Neural crest cell (in vitro differentiated cells): ENCODE results near the gene IFT122. TPM values are rescaled to one million over a fixed set of nuclear protein-coding genes. Genes with fewer than 3 reads are reported as not detected.

ENCODE experiments used
- DNase-seq: peaks from one replicate; pipeline ENCODE4 v3.0.0; 2021; ENCODE audit warnings: low read depth, mixed read lengths, low spot score
- H3K27ac Mint-ChIP-seq: one replicate; pipeline ENCODE4 v1.8.0; 2021; ENCODE audit warnings: mild to moderate bottlenecking, mixed read lengths; ENCODE audit not compliant: unreplicated experiment
- H3K27me3 Mint-ChIP-seq: 2 replicates; pipeline ENCODE4 v1.8.0; 2021; ENCODE audit warnings: low read depth, mild to moderate bottlenecking, mixed read lengths
- H3K36me3 Mint-ChIP-seq: 2 replicates; pipeline ENCODE4 v1.8.0; 2021; ENCODE audit warnings: low read depth, mild to moderate bottlenecking, mixed read lengths
- H3K4me1 Mint-ChIP-seq: 2 replicates; pipeline ENCODE4 v1.8.0; 2021; ENCODE audit warnings: mixed read lengths
- H3K4me3 Mint-ChIP-seq: one replicate; pipeline ENCODE4 v1.8.0; 2021; ENCODE audit warnings: mild to moderate bottlenecking, mixed read lengths
- H3K9me3 Mint-ChIP-seq: 2 replicates; pipeline ENCODE4 v1.8.0; 2021; ENCODE audit warnings: mixed read lengths
- total RNA-seq: library from RNA; stranded (reverse); gene quantifications from 2 replicates; pipeline ENCODE4 v1.2.1, GENCODE V29; 2021
- TF ChIP-seq, protein P1 (sequence below): fragments of 200-600 bp; sonication (generic); conservative IDR thresholded peaks from 2 replicates; pipeline ENCODE4 v1.5.0; 2021; ENCODE audit warnings: antibody characterized with exemption, mild to moderate bottlenecking

Gene IFT122
- total RNA-seq, 1 donor from 2014 or later: 44.9 TPM

DNA sequence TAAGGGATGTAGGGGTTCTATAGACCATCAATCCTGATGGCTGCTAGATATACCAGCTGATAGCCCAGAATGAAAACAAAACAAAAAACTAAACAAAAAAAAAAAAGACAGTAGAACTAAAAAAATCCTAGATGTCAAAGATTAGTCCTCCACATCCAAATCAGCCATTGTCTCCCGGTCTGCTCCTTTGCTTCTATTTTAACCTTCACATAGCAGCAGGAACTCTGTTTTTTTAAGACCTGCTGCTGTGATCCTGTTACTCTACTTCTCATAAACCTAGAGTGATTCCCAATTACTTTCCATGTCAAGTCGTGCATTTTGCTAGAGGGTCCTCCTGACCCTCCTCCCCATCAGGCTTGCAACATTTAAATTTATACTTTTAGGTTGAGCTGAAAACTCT is 2.5 kb downstream of the IFT122 start:
- Mint-ChIP-seq H3K27me3 (no peaks in the 10 kb centered on the region), H3K36me3 (no peaks in the 10 kb centered on the region), H3K4me1 (peaks cover 40% of the 10 kb centered on the region), H3K4me3 (peak overlapping the region; percentile 69), H3K9me3 (no peaks in the 10 kb centered on the region), H3K27ac (no peak overlapping the region)
- TF ChIP-seq, protein P1, sequence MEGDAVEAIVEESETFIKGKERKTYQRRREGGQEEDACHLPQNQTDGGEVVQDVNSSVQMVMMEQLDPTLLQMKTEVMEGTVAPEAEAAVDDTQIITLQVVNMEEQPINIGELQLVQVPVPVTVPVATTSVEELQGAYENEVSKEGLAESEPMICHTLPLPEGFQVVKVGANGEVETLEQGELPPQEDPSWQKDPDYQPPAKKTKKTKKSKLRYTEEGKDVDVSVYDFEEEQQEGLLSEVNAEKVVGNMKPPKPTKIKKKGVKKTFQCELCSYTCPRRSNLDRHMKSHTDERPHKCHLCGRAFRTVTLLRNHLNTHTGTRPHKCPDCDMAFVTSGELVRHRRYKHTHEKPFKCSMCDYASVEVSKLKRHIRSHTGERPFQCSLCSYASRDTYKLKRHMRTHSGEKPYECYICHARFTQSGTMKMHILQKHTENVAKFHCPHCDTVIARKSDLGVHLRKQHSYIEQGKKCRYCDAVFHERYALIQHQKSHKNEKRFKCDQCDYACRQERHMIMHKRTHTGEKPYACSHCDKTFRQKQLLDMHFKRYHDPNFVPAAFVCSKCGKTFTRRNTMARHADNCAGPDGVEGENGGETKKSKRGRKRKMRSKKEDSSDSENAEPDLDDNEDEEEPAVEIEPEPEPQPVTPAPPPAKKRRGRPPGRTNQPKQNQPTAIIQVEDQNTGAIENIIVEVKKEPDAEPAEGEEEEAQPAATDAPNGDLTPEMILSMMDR: no peak
- no peak for DNase-seq

DNA sequence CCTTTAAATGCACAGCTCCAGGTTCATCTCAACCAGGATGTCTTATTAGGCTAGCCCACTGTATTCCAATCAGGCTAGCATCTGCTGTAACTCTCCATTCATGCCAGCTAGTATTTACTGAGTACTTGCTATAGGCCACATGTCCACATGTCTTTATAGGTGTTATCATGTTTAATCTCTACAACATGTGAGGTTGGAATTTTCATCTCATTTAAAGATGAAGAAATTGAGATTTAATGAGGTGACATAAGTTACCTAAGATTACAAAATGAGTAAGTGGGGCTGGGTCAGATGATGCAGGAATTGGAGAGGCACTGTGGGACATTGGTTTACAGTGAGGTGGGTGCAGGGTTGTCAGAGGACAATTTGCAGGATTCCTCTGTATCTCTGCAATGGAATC is 2.9 kb downstream of the IFT122 start:
- TF ChIP-seq, protein P1: no peak
- Mint-ChIP-seq H3K4me1 (peaks cover 39% of the 10 kb centered on the region), H3K4me3 (peak overlapping the region; percentile 69), H3K36me3 (no peaks in the 10 kb centered on the region), H3K9me3 (no peaks in the 10 kb centered on the region), H3K27me3 (no peaks in the 10 kb centered on the region), H3K27ac (no peak overlapping the region)
- no peak for DNase-seq

DNA sequence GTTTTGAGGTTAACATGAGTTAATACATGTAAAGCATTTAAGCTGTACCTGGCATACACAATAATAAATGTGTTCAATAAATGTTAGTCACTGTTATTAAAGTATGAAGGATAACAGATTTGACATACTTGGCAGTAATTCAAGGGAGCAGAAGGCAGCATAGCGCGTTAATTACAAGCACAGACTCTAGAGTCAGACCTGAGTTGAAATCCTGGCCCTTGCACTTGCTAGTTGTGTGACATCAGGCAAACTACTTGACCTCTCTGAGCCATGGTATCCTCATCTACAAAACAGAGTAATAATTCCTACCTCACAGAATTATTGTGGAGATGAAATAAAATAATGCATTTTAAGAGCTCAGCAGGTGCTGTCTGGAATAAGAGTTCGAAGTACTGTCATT is 5.4 kb downstream of the IFT122 start:
- Mint-ChIP-seq H3K4me1 (peaks cover 44% of the 10 kb centered on the region), H3K27ac (no peak overlapping the region), H3K36me3 (no peaks in the 10 kb centered on the region), H3K27me3 (no peaks in the 10 kb centered on the region), H3K9me3 (no peaks in the 10 kb centered on the region), H3K4me3 (no peak overlapping the region)
- no peak for DNase-seq
- TF ChIP-seq, protein P1: no peak

DNA sequence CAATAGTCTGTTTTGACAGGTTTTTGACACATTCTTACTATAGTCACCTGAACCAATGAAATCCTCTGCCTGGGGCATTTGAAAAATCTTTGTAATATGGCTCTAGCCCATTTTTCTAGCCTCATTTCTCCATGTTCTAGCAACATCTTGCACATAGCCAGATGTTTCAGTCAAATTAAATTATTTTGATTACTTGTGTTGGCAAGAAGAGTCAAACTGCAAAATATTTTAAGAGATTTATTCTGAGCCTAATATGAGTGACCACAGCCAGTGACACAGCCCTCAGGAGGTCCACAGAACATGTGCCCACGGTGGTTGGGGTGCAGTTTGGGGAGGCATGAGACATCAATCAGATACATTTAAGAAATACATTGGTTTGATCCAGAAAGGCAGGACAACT is 6.9 kb downstream of the IFT122 start:
- DNase-seq: no peak
- Mint-ChIP-seq H3K27me3 (no peaks in the 10 kb centered on the region), H3K9me3 (no peaks in the 10 kb centered on the region), H3K4me1 (peaks cover 37% of the 10 kb centered on the region), H3K4me3 (no peak overlapping the region), H3K27ac (no peak overlapping the region), H3K36me3 (peaks cover under 1% of the 10 kb centered on the region)
- TF ChIP-seq, protein P1: no peak

DNA sequence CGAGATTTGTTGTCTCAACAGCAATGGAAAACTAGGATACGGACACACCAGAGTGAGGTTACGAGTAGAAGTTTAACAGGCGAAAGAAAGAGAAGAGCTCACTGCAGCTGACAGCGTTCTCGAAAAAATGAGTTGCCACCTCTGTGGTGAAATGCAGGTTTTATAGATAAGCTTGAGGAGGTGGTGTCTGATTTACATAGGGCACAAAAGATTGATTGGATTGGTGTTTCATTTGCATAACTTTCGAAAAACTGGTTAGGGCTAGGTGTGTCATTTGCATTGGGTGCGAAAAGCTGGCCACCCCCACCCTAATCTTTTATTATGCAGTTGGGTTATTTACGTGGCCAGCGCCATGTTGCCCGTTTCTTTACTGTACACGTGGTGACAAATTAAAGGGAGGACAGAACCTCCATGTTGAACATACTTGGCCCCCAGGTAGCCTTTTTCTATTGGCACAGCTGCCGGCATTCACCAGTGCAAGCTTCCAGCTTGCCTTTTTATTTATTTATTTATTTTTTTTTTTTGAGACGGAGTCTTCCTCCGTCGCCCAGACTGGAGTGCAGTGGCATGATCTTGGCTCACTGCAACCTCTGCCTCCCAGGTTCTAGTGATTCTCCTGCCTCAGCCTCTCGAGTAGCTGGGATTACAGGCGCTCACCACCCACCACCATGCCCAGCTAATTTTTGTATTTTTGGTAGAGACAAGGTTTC is 8.3 kb downstream of the IFT122 start:
- TF ChIP-seq, protein P1: no peak
- Mint-ChIP-seq H3K27ac (no peak overlapping the region), H3K36me3 (peaks cover 13% of the 10 kb centered on the region), H3K27me3 (no peaks in the 10 kb centered on the region), H3K4me1 (peaks cover 28% of the 10 kb centered on the region), H3K4me3 (no peak overlapping the region), H3K9me3 (no peaks in the 10 kb centered on the region)
- DNase-seq: no peak
